NT2/D1 (cell line): ENCODE data around the gene OTUD7B.

Experiments used
- SUZ12 ChIP-seq: IDR thresholded peaks from 2 replicates; pipeline ENCODE4 v1.6.1; 2011; ENCODE audit not compliant: insufficient read length, insufficient read depth; ENCODE audit errors: extremely low read depth
- YY1 ChIP-seq: IDR thresholded peaks from 2 replicates; pipeline ENCODE4 v1.6.1; 2011; ENCODE audit not compliant: insufficient read length, insufficient read depth
- ZNF274 ChIP-seq: IDR thresholded peaks from 2 replicates; pipeline ENCODE4 v1.6.1; 2011; ENCODE audit warnings: mild to moderate bottlenecking, low read depth, low read length

DNA sequence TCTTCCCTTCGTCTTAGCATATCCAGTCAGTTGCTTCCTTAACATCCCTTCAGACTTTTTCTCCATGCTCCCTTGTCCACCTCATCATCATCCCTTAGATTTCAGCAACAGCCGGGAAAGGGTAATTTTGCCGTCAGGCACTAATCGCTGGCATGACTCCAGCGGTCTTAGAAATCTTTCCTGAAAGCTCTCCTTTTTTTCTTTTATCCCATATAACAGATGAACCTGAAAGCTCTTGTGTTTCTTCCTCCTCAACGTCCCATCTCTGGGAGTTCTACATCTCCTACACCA, 121.6 kb downstream of the OTUD7B start:
- TF ChIP-seq ZNF274 (no peak), SUZ12 (no peak), YY1 (no peak)
